IMR-90 (cell line): ENCODE data around the gene ZNF512. TPM values are rescaled to one million over a fixed set of nuclear protein-coding genes. Genes with fewer than 3 reads are reported as not detected.
"Not testable (repeated sequence)": the region's sequence is repeated elsewhere in the genome, so short reads cannot be mapped to it uniquely, and the experiment has no call there.

Experiments used
- ATAC-seq: fragments of 200-7000 bp; cut with Tn5 transposase; 2 replicates; pipeline ENCODE4 v1.9.1; 2020; ENCODE audit warnings: low read depth, mild to moderate bottlenecking, moderate library complexity
- BruUV-seq: library from RNA; stranded (reverse); fragments of 400-500 nt; replicated peaks from 2 replicates; lab custom pipeline; 2021; lab: Mats Ljungman, UMichigan
- CTCF ChIA-PET: fragments of 300-600 bp; formaldehyde crosslinking; extraction: SDS; loops from one replicate; lab custom pipeline; 2021; ENCODE audit warnings: antibody characterized with exemption; lab: Yijun Ruan, JAX
- POLR2A ChIA-PET: fragments of 300-600 bp; sonication (Branson Sonifier 250); formaldehyde crosslinking; loops from one replicate; lab custom pipeline; 2022; ENCODE audit warnings: antibody characterized with exemption; ENCODE audit not compliant: unreplicated experiment; lab: Charles Lee
- DNase-seq: peaks from one replicate; pipeline ENCODE4 v3.0.0; 2013
- H2AFZ ChIP-seq: replicated peaks from 2 replicates; pipeline ENCODE3; 2013; ENCODE audit warnings: low read length, mild to moderate bottlenecking; ENCODE audit not compliant: poor library complexity
- H2AK5ac ChIP-seq: 2 replicates; pipeline ENCODE4 v1.6.1; 2013; ENCODE audit warnings: low read depth, low read length, inconsistent platforms
- H2AK9ac ChIP-seq: replicated peaks from 2 replicates; pipeline ENCODE3; 2013; ENCODE audit warnings: mild to moderate bottlenecking, low read depth, low read length, moderate library complexity; ENCODE audit not compliant: poor library complexity
- H2BK120ac ChIP-seq: 2 replicates; pipeline ENCODE4 v1.6.1; 2013; ENCODE audit warnings: low read depth, low read length, inconsistent platforms
- H2BK15ac ChIP-seq: 3 replicates; pipeline ENCODE4 v1.6.1; 2013; ENCODE audit warnings: low read depth, low read length, inconsistent platforms
- H2BK20ac ChIP-seq: 2 replicates; pipeline ENCODE4 v1.6.1; 2013; ENCODE audit warnings: low read depth, mild to moderate bottlenecking, inconsistent platforms, low read length, moderate library complexity
- H2BK5ac ChIP-seq: 2 replicates; pipeline ENCODE4 v1.6.1; 2013; ENCODE audit warnings: mild to moderate bottlenecking, low read depth, low read length, inconsistent platforms; ENCODE audit not compliant: poor library complexity, severe bottlenecking
- H3K14ac ChIP-seq: replicated peaks from 2 replicates; pipeline ENCODE4 v1.6.1; 2013; ENCODE audit warnings: low read depth, low read length, inconsistent platforms
- H3K18ac ChIP-seq: 2 replicates; pipeline ENCODE4 v1.6.1; 2013; ENCODE audit warnings: low read depth, low read length, control low read depth
- H3K23ac ChIP-seq: 2 replicates; pipeline ENCODE4 v1.6.1; 2013; ENCODE audit warnings: low read depth, low read length, inconsistent platforms
- H3K27ac ChIP-seq: 2 replicates; pipeline ENCODE4 v1.5.1; 2013; ENCODE audit warnings: mild to moderate bottlenecking, control low read depth, low read length; ENCODE audit not compliant: insufficient read depth
- H3K27me3 ChIP-seq: 2 replicates; pipeline ENCODE4 v1.6.1; 2013; ENCODE audit warnings: low read length; ENCODE audit not compliant: control insufficient read depth, insufficient read depth
- H3K36me3 ChIP-seq: 2 replicates; pipeline ENCODE4 v1.6.1; 2013; ENCODE audit warnings: low read length, mixed read lengths; ENCODE audit not compliant: control insufficient read depth, insufficient read depth
- H3K4ac ChIP-seq: 2 replicates; pipeline ENCODE4 v1.6.1; 2013; ENCODE audit warnings: low read depth, low read length, inconsistent platforms
- H3K4me1 ChIP-seq: 2 replicates; pipeline ENCODE4 v1.6.1; 2013; ENCODE audit warnings: low read length, mixed read lengths; ENCODE audit not compliant: control insufficient read depth, insufficient read depth
- H3K4me2 ChIP-seq: 2 replicates; pipeline ENCODE4 v1.6.1; 2013; ENCODE audit warnings: low read depth, mild to moderate bottlenecking, control low read depth, low read length, moderate library complexity
- H3K4me3 ChIP-seq: 2 replicates; pipeline ENCODE4 v1.5.1; 2013; ENCODE audit warnings: low read depth, mild to moderate bottlenecking, control low read depth, low read length, moderate library complexity; ENCODE audit not compliant: insufficient read depth
- H3K56ac ChIP-seq: 2 replicates; pipeline ENCODE4 v1.6.1; 2013; ENCODE audit warnings: low read length, inconsistent platforms; ENCODE audit not compliant: insufficient read depth; ENCODE audit errors: extremely low read depth
- H3K79me1 ChIP-seq, 2 experiments: 2 replicates each; pipeline ENCODE4 v1.6.1; 2013; ENCODE audit warnings: low read length in 2 of 2, inconsistent platforms in 1 of 2, low read depth in 1 of 2
- H3K9ac ChIP-seq: 2 replicates; pipeline ENCODE4 v1.6.1; 2013; ENCODE audit warnings: low read depth, low read length, control low read depth
- H3K9me1 ChIP-seq: 2 replicates; pipeline ENCODE4 v1.6.1; 2013; ENCODE audit warnings: low read length, inconsistent platforms; ENCODE audit not compliant: insufficient read depth
- H3K9me3 ChIP-seq: 2 replicates; pipeline ENCODE4 v1.6.1; 2013; ENCODE audit warnings: low read length; ENCODE audit not compliant: control insufficient read depth, insufficient read depth
- H4K20me1 ChIP-seq: 2 replicates; pipeline ENCODE4 v1.6.1; 2013; ENCODE audit warnings: low read length, inconsistent platforms; ENCODE audit not compliant: insufficient read depth
- H4K5ac ChIP-seq: 2 replicates; pipeline ENCODE4 v1.6.1; 2013; ENCODE audit warnings: mild to moderate bottlenecking, low read depth, low read length, control low read depth
- H4K8ac ChIP-seq, 2 experiments: 2 replicates each; pipeline ENCODE4 v1.6.1; 2013; ENCODE audit warnings: low read depth in 2 of 2, low read length in 2 of 2, control low read depth in 1 of 2, inconsistent platforms in 1 of 2
- H4K91ac ChIP-seq: 2 replicates; pipeline ENCODE4 v1.6.1; 2013; ENCODE audit warnings: low read depth, low read length, inconsistent platforms; ENCODE audit not compliant: insufficient read depth
- WGBS, 2 experiments: methylation state at CpG; one replicate each; pipeline versions ENCODE4 v1.1.5 to v1.1.7; 2013; ENCODE audit warnings: missing lambda C conversion rate in 2 of 2; ENCODE audit not compliant: insufficient read length in 1 of 2; ENCODE audit errors: extremely low coverage in 2 of 2; 5-methylcytosine and 5-hydroxymethylcytosine counted together
- dilution Hi-C: fragments of 300-500 bp; cut with HindIII; formaldehyde crosslinking; loops from one replicate; pipeline ENCODE4 v1.14.3; 2018; ENCODE audit warnings: low sequenced_read_pairs; ENCODE audit not compliant: unreplicated experiment
- in situ Hi-C: fragments of 300-500 bp; cut with MboI; formaldehyde crosslinking; loops from 3 replicates; pipeline ENCODE4 v1.14.3; 2019; ENCODE audit warnings: low sequenced_read_pairs, inconsistent platforms, mixed read lengths
- intact Hi-C: fragments of 100-400 bp; cut with micrococcal nuclease; formaldehyde crosslinking; loops from 2 replicates; pipeline ENCODE4 v1.10.0; 2022
- polyA plus RNA-seq, 3 experiments: library from polyadenylated mRNA; depleted of rRNA; stranded (reverse); fragments of >200 nt; gene quantifications; 2 replicates each; pipeline ENCODE4 v1.2.3, GENCODE V29; 2012; ENCODE audit warnings: low replicate concordance in 1 of 3
- total RNA-seq: library from RNA; depleted of rRNA; stranded (reverse); fragments of >200 nt; gene quantifications from 2 replicates; pipeline ENCODE4 v1.2.3, GENCODE V29; 2012

Gene ZNF512
- total and polyA plus RNA-seq, 2 of the 4 experiments (the other 2 are of a cell fraction), result 25.8 to 56.5 TPM

GRCh38 chr2:27626323-27626722, 43.5 kb downstream of the ZNF512 start:
- H4K20me1 ChIP-seq, H3K23ac ChIP-seq, H2AFZ ChIP-seq, H2BK120ac ChIP-seq, DNase-seq, H3K4me2 ChIP-seq, H3K9me3 ChIP-seq, H3K56ac ChIP-seq, H2BK15ac ChIP-seq, H3K9me1 ChIP-seq, H3K36me3 ChIP-seq, CTCF ChIA-PET, H3K4ac ChIP-seq, H3K4me3 ChIP-seq, H2AK5ac ChIP-seq, H4K5ac ChIP-seq, H3K14ac ChIP-seq, H3K18ac ChIP-seq, dilution Hi-C loops, H3K27me3 ChIP-seq, H2BK5ac ChIP-seq, BruUV-seq, H3K9ac ChIP-seq, ATAC-seq, H4K8ac ChIP-seq, H3K27ac ChIP-seq, H2AK9ac ChIP-seq, H2BK20ac ChIP-seq, H4K91ac ChIP-seq, in situ Hi-C loops: not testable (repeated sequence)
- POLR2A ChIA-PET, result interaction anchor here (0.6 kb wide), 1 partner anchor 160 kb away, joined by 3 read pairs; no protein-coding TSS in a partner anchor
- intact Hi-C loops, result loop anchor here (10.0 kb wide), 1 partner anchor 222 kb away; the partner anchor contains the start of gene PPM1G
- Histone ChIP-seq H3K4me1 (peaks cover 12% of the 10 kb centered on the region), H3K79me1 (peaks cover 9 to 31% of the 10 kb centered on the region in 2 experiments)
- WGBS, 2 experiments, result no CpG with 5 or more reads among the region's 1 CpG

GRCh38 chr2:27626921-27627320, 44.1 kb downstream of the ZNF512 start:
- Histone ChIP-seq H3K79me1 (peaks cover 9 to 33% of the 10 kb centered on the region in 2 experiments), H3K4me1 (peaks cover 10% of the 10 kb centered on the region)
- H3K9me3 ChIP-seq, ATAC-seq, H2BK15ac ChIP-seq, H3K56ac ChIP-seq, H3K18ac ChIP-seq, H3K27ac ChIP-seq, H3K27me3 ChIP-seq, H4K8ac ChIP-seq, H3K4ac ChIP-seq, dilution Hi-C loops, H4K5ac ChIP-seq, H2BK120ac ChIP-seq, H2BK20ac ChIP-seq, CTCF ChIA-PET, DNase-seq, H3K23ac ChIP-seq, POLR2A ChIA-PET, H3K4me2 ChIP-seq, H2AK5ac ChIP-seq, H2AFZ ChIP-seq, in situ Hi-C loops, BruUV-seq, H3K36me3 ChIP-seq, H4K91ac ChIP-seq, H3K9me1 ChIP-seq, H4K20me1 ChIP-seq, H3K4me3 ChIP-seq, H3K9ac ChIP-seq, H2BK5ac ChIP-seq, H2AK9ac ChIP-seq, H3K14ac ChIP-seq: not testable (repeated sequence)
- WGBS, 2 experiments, result no CpG with 5 or more reads among the region's 3 CpGs
- intact Hi-C loops, result loop anchor here (10.0 kb wide), 1 partner anchor 222 kb away; the partner anchor contains the start of gene PPM1G
